HFF-Myc (cell line): Measurements from ENCODE around the gene NR3C2.

Experiments used
- DNase-seq: peaks from one replicate; pipeline ENCODE4 v3.0.0-alpha.2; 2011; ENCODE audit warnings: low read depth; ENCODE audit errors: extremely low read depth
- H3K4me3 ChIP-seq: replicated peaks from 2 replicates; pipeline ENCODE4 v1.5.1; 2011; ENCODE audit warnings: low read depth, mild to moderate bottlenecking, control low read depth, low read length
- CTCF ChIP-seq: IDR thresholded peaks from 2 replicates; pipeline ENCODE4 v1.5.1; 2012; ENCODE audit warnings: mild to moderate bottlenecking, low read depth, low read length, control low read depth; ENCODE audit errors: missing control alignments

The NR3C2 gene

GRCh38 chr4:148266921-148267320 is 175.3 kb downstream of the NR3C2 start:
- no peak for TF ChIP-seq CTCF
- no peak for DNase-seq
- H3K4me3 ChIP-seq = no peak overlapping the region

GRCh38 chr4:148266240-148266639 is 176.0 kb downstream of the NR3C2 start:
- no peak for TF ChIP-seq CTCF
- H3K4me3 ChIP-seq = no peak overlapping the region
- no peak for DNase-seq

DNA sequence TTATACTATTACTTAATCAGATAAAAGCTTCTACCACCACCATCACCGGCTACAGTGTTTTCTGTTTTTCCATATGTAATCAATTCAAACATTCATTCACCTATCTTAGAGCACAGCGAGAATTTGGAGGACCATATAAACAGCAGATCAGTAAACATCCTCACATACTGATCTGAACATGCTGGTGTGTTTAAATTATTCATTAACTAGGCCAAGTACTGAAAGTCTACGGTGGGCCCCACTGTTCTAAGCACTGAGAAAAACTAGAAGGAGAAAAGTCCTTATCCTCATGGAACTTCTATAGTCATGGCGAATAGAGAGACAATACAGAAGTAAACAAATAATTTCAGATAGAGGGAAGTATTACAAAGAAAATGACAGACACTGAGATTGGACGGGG is 176.6 kb downstream of the NR3C2 start:
- no peak for DNase-seq
- no peak for TF ChIP-seq CTCF
- H3K4me3 ChIP-seq = no peak overlapping the region

GRCh38 chr4:148263802-148264201 is 178.4 kb downstream of the NR3C2 start:
- H3K4me3 ChIP-seq = no peak overlapping the region
- TF ChIP-seq CTCF = no peak
- no peak for DNase-seq

- DNase-seq = no peak
- no peak overlapping the region for H3K4me3 ChIP-seq
- no peak for TF ChIP-seq CTCF
These were observed 179.1 kb downstream of the NR3C2 start for GRCh38 chr4:148263127-148263526.

DNA sequence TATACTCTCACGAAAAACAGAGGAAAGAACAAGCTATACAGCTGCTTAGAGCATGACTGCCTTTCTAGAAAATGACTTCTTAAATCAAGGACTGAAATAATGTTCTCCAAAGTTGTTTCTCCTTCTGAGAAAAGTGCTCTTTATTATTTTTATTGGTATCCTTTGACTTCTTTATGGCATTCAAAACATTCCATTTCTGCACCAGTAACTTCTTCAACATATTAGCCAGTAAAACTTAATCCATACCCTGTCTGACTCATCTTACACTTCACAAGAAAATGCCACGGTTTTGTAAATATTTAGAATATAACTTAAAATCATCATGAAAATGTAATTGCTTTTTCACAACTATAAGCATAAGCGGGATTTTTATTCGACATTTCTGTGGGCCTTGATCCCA is 180.4 kb downstream of the NR3C2 start:
- no peak overlapping the region for H3K4me3 ChIP-seq
- no peak for DNase-seq
- TF ChIP-seq CTCF = no peak

DNA sequence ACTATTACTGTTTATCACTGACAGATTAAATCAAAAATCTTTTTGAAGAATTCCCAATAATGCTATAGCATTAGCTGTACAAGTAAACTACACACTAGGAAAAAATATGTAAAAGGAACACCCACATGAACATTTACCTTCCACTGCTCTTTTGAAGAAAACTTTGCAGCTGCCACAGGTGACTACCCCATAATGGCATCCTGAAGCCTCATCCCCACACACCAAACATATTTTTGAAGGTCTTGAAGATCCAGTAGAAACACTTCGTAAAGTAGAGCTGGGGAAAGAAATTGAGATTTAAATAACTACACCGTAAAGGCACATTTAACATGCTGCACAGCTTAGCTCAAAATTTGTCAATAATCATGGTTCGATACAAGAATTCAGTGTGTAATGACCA is 182.4 kb downstream of the NR3C2 start:
- DNase-seq = no peak
- TF ChIP-seq CTCF = no peak
- H3K4me3 ChIP-seq = no peak overlapping the region
